Choroid plexus epithelial cell (primary cell): ENCODE data around the gene IER5.

Experiments
- DNase-seq: peaks from one replicate; pipeline ENCODE4 v3.0.0-alpha.2; 2010; ENCODE audit warnings: low read depth
- H3K4me3 ChIP-seq: 2 replicates; pipeline ENCODE4 v1.5.1; 2011; ENCODE audit warnings: low read depth, mild to moderate bottlenecking, control low read depth, low read length, moderate library complexity
- CTCF ChIP-seq: conservative IDR thresholded peaks from 2 replicates; pipeline ENCODE4 v1.5.1; 2011; ENCODE audit warnings: low read depth, mild to moderate bottlenecking, control low read depth, inconsistent platforms, low read length, moderate library complexity

The IER5 gene

GRCh38 chr1:181103399-181103798 is 14.9 kb downstream of the IER5 start:
- no peak for DNase-seq
- no peak overlapping the region for H3K4me3 ChIP-seq
- TF ChIP-seq CTCF, result no peak

- TF ChIP-seq CTCF, result peak; percentile 31
- peak overlapping the region; percentile 67 for H3K4me3 ChIP-seq
These were observed 15.7 kb downstream of the IER5 start for GRCh38 chr1:181104042-181104789.

GRCh38 chr1:181104790-181105133 is 16.3 kb downstream of the IER5 start:
- DNase-seq, result no peak
- no peak for TF ChIP-seq CTCF
- H3K4me3 ChIP-seq, result peak overlapping the region; percentile 67

More at GRCh38 chr1:181104042-181104789, 15.7 kb downstream of the IER5 start:
- no peak for DNase-seq

- DNase-seq, result peak; percentile 90
- no peak for TF ChIP-seq CTCF
- peak overlapping the region; percentile 67 for H3K4me3 ChIP-seq
These were observed 16.9 kb downstream of the IER5 start for GRCh38 chr1:181105134-181106021.

- H3K4me3 ChIP-seq, result no peak overlapping the region
- TF ChIP-seq CTCF, result no peak
- no peak for DNase-seq
These were observed 17.5 kb downstream of the IER5 start for GRCh38 chr1:181106022-181106312.

GRCh38 chr1:181106479-181106878 is 18.0 kb downstream of the IER5 start:
- H3K4me3 ChIP-seq, result no peak overlapping the region
- TF ChIP-seq CTCF, result no peak
- DNase-seq, result no peak
